PC-9 (cell line): Measurements from ENCODE around the gene TMEM184C. TPM values are rescaled to one million over a fixed set of nuclear protein-coding genes. Genes with fewer than 3 reads are reported as not detected.

Experiments used
- BruUV-seq: library from RNA; stranded (reverse); fragments of 400-500 nt; replicated peaks from 2 replicates; lab custom pipeline; 2021; lab: Mats Ljungman, UMichigan
- CTCF ChIA-PET: fragments of 300-600 bp; sonication (Branson Sonifier 250); formaldehyde crosslinking; loops from one replicate; lab custom pipeline; 2022; ENCODE audit warnings: antibody characterized with exemption; lab: Charles Lee
- POLR2A ChIA-PET: fragments of 300-600 bp; sonication (Branson Sonifier 250); formaldehyde crosslinking; loops from one replicate; lab custom pipeline; 2022; ENCODE audit warnings: antibody characterized with exemption; ENCODE audit not compliant: unreplicated experiment; lab: Charles Lee
- DNase-seq, 2 experiments: peaks; one replicate each; pipeline versions ENCODE4 v3.0.0 to v3.0.0-alpha.2; 2015 to 2022; ENCODE audit warnings: mixed read lengths in 1 of 2
- H2AFZ ChIP-seq: fragments of 200-600 bp; sonication (generic); 2 replicates; pipeline ENCODE4 v1.8.1; 2017; ENCODE audit warnings: antibody characterized with exemption
- H3F3A ChIP-seq: fragments of 200-600 bp; sonication (generic); 2 replicates; pipeline ENCODE4 v1.8.1; 2017; ENCODE audit warnings: antibody characterized with exemption, mild to moderate bottlenecking, low read depth; ENCODE audit not compliant: insufficient read depth
- H3K27ac ChIP-seq: fragments of 200-600 bp; sonication (generic); 2 replicates; pipeline ENCODE4 v1.6.1; 2016; ENCODE audit warnings: mixed run types
- H3K27me3 ChIP-seq: fragments of 200-600 bp; sonication (generic); 2 replicates; pipeline ENCODE4 v1.6.1; 2016; ENCODE audit warnings: low read depth, mixed run types; ENCODE audit not compliant: insufficient read depth
- H3K36me3 ChIP-seq: fragments of 200-600 bp; sonication (generic); 2 replicates; pipeline ENCODE4 v1.6.1; 2016; ENCODE audit warnings: low read depth, mixed run types
- H3K4me1 ChIP-seq: fragments of 200-600 bp; sonication (generic); replicated peaks from 2 replicates; pipeline ENCODE4 v1.6.1; 2016; ENCODE audit warnings: mixed run types; ENCODE audit not compliant: insufficient read depth
- H3K4me2 ChIP-seq: fragments of 200-600 bp; sonication (generic); 2 replicates; pipeline ENCODE4 v1.6.1; 2017; ENCODE audit warnings: mixed run types
- H3K4me3 ChIP-seq: fragments of 200-600 bp; sonication (generic); 2 replicates; pipeline ENCODE4 v1.6.1; 2016; ENCODE audit warnings: mixed run types
- H3K79me2 ChIP-seq: fragments of 200-600 bp; sonication (generic); 2 replicates; pipeline ENCODE4 v1.6.1; 2017; ENCODE audit warnings: low read depth, mixed run types
- H3K9me2 ChIP-seq: fragments of 200-600 bp; sonication (generic); 2 replicates; pipeline ENCODE4 v1.8.1; 2017; ENCODE audit warnings: mild to moderate bottlenecking; ENCODE audit not compliant: insufficient read depth
- H3K9me3 ChIP-seq: fragments of 200-600 bp; sonication (generic); 2 replicates; pipeline ENCODE4 v1.8.1; 2016; ENCODE audit warnings: low read depth; ENCODE audit not compliant: insufficient read depth
- H4K20me1 ChIP-seq: fragments of 200-600 bp; sonication (generic); 2 replicates; pipeline ENCODE4 v1.8.1; 2017; ENCODE audit not compliant: insufficient read depth
- EZH2 ChIP-seq: fragments of 200-600 bp; sonication (generic); IDR thresholded peaks from 2 replicates; pipeline ENCODE4 v1.8.0; 2017; ENCODE audit warnings: antibody characterized with exemption, low read depth
- intact Hi-C: fragments of 100-400 bp; cut with micrococcal nuclease; formaldehyde crosslinking; loops from one replicate; pipeline ENCODE4 v1.10.0; 2022; ENCODE audit not compliant: unreplicated experiment
- total RNA-seq: library from RNA; stranded (reverse); gene quantifications from 2 replicates; pipeline ENCODE4 v1.2.3, GENCODE V29; 2021
- TF ChIP-seq, protein P1 (sequence below): fragments of 200-600 bp; sonication (generic); conservative IDR thresholded peaks from 2 replicates; pipeline ENCODE4 v1.6.1; 2017; ENCODE audit warnings: mixed run types, antibody characterized with exemption, mild to moderate bottlenecking, moderate library complexity

TMEM184C gene
- total RNA-seq, 1 experiment from 2014 or later = 40.4 TPM

- Histone ChIP-seq H3F3A (no peaks in the 10 kb centered on the region), H3K27me3 (no peaks in the 10 kb centered on the region), H3K27ac (no peak overlapping the region), H3K79me2 (peaks cover 26% of the 10 kb centered on the region), H3K4me3 (peak overlapping the region; percentile 82), H3K9me3 (no peaks in the 10 kb centered on the region), H3K36me3 (no peaks in the 10 kb centered on the region), H2AFZ (peak overlapping the region; percentile 97; the same call in 1 of the 2 replicates), H4K20me1 (no peaks in the 10 kb centered on the region; the same call in 1 of the 2 replicates), H3K9me2 (no peaks in the 10 kb centered on the region), H3K4me1 (peaks cover 8% of the 10 kb centered on the region; the same call in 1 of the 2 replicates), H3K4me2 (peak overlapping the region; percentile 85)
- ChIA-PET POLR2A (no interaction called here), CTCF (interaction anchor here (2.9 kb wide), 1 partner anchor 184 kb away, joined by 21 read pairs; no protein-coding TSS in a partner anchor)
- no peak for DNase-seq
- TF ChIP-seq, protein P1, sequence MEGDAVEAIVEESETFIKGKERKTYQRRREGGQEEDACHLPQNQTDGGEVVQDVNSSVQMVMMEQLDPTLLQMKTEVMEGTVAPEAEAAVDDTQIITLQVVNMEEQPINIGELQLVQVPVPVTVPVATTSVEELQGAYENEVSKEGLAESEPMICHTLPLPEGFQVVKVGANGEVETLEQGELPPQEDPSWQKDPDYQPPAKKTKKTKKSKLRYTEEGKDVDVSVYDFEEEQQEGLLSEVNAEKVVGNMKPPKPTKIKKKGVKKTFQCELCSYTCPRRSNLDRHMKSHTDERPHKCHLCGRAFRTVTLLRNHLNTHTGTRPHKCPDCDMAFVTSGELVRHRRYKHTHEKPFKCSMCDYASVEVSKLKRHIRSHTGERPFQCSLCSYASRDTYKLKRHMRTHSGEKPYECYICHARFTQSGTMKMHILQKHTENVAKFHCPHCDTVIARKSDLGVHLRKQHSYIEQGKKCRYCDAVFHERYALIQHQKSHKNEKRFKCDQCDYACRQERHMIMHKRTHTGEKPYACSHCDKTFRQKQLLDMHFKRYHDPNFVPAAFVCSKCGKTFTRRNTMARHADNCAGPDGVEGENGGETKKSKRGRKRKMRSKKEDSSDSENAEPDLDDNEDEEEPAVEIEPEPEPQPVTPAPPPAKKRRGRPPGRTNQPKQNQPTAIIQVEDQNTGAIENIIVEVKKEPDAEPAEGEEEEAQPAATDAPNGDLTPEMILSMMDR = no peak
- TF ChIP-seq EZH2 = no peak
- intact Hi-C loops = loop anchor here (5.0 kb wide), 1 partner anchor 65 kb away; the partner anchor contains the start of gene TMEM184C
- BruUV-seq = no TSS peak
These were observed 65.6 kb downstream of the TMEM184C start for GRCh38 chr4:147682755-147683154.

- Histone ChIP-seq H3K4me2 (peak overlapping the region; percentile 85), H3K9me3 (no peaks in the 10 kb centered on the region), H3K4me3 (peak overlapping the region; percentile 82), H4K20me1 (no peaks in the 10 kb centered on the region; the same call in 1 of the 2 replicates), H2AFZ (peak overlapping the region; percentile 97), H3K79me2 (peaks cover 26% of the 10 kb centered on the region), H3K27me3 (no peaks in the 10 kb centered on the region), H3K36me3 (no peaks in the 10 kb centered on the region), H3F3A (no peaks in the 10 kb centered on the region), H3K9me2 (no peaks in the 10 kb centered on the region), H3K4me1 (peaks cover 8% of the 10 kb centered on the region; the same call in 1 of the 2 replicates), H3K27ac (peak overlapping the region; percentile 59)
- CTCF ChIA-PET = interaction anchor here (2.9 kb wide), 1 partner anchor 183 kb away, joined by 21 read pairs; no protein-coding TSS in a partner anchor
- POLR2A ChIA-PET = interaction anchor here (0.7 kb wide), 1 partner anchor 59 kb away, joined by 4 read pairs; no protein-coding TSS in a partner anchor
- TSS peak; percentile 38 for BruUV-seq
- TF ChIP-seq, protein P1 = no peak
- no peak for TF ChIP-seq EZH2
- DNase-seq = no peak
- intact Hi-C loops = loop anchor here (5.0 kb wide), 1 partner anchor 66 kb away; the partner anchor contains the start of gene TMEM184C
These were observed 66.0 kb downstream of the TMEM184C start for GRCh38 chr4:147683188-147683591.

DNA sequence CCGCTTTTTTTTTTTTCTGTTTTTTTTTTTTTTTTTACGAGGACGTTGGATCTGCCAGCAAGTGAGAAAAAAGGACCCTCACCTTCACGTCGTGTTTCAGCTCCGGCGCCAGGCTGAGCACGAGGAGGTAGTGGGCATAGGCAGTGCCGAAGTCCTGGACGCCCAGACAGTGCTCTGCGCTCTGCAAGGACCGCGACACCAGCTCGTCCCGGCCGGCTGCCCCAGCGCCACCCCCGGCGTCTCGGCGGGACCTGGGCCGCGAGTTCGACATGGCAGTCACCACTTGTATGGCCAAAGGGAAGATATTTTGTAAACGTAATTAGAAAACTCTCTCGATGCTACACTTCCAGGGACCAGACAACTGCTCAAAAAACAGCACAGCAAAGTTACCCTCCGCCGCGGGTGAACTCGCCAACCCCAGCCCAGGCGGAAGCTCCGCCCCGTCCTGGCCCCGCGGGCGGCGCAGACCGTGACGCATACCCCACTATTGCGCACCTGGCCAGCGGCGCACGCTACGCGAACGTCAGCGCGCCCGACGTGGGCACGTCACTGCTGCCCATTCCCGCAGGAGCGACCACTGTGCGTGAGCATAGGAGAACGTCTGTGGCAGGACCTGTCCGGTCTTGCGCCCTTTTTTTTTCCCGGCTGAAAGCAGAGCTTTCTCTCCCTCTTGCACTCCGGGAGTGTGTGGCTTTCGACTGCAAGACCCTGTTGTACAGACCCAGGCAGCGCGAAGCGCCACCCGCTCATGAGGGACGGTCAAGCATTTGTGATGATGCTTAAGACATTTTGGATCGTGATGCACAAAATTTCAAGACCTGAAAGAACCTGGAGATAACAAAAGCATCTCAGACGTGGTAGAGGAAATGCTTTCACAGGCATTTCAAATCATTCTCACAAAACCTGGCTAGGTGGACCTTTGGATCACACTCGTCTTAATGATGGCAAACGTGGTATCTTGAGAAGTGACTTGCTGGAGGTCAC is 66.8 kb downstream of the TMEM184C start, which contains the start of gene PRMT9:
Gene PRMT9 (minus strand): TSS at position 447 of the 984 bp plus-strand sequence. CDS start 176 bp downstream, at position 271.
- POLR2A ChIA-PET = interaction anchor here (0.6 to 0.7 kb wide), 2 partner anchors 48 to 60 kb away, joined by 4 to 12 read pairs; partner anchors contain the start of gene ARHGAP10
- intact Hi-C loops = loop anchor here (5.0 kb wide), 1 partner anchor 67 kb away; the partner anchor contains the start of gene TMEM184C

More for the DNA sequence above, 66.8 kb downstream of the TMEM184C start, which contains the start of gene PRMT9:
- Histone ChIP-seq H3K36me3 (no peaks in the 10 kb centered on the region), H3K4me2 (peak within 1 kb of the TSS; percentile 85), H3K27ac (peak within 1 kb of the TSS; percentile 59), H4K20me1 (no peaks in the 10 kb centered on the region; the same call in 1 of the 2 replicates), H3F3A (no peaks in the 10 kb centered on the region), H2AFZ (peak within 1 kb of the TSS; percentile 97), H3K9me2 (no peaks in the 10 kb centered on the region), H3K9me3 (no peaks in the 10 kb centered on the region), H3K4me3 (peak within 1 kb of the TSS; percentile 82), H3K4me1 (peaks cover 8% of the 10 kb centered on the region; the same call in 1 of the 2 replicates), H3K79me2 (peaks cover 26% of the 10 kb centered on the region), H3K27me3 (no peaks in the 10 kb centered on the region)
- TF ChIP-seq, protein P1 = no peak
- no peak for TF ChIP-seq EZH2
- TSS peak; percentile 99 for BruUV-seq
- CTCF ChIA-PET = interaction anchor here (0.6 to 2.9 kb wide), 5 partner anchors 43 to 183 kb away, joined by 3 to 21 read pairs (median 6); no protein-coding TSS in a partner anchor
- DNase-seq = peak; percentile 69 to 89
